Activated CD4-positive, alpha-beta T cell treated with anti-CD3 and anti-CD28 coated beads, Interleukin-2, amount 50 U/mL, for 4 hours (primary cell): ENCODE results near the gene DOCK10.

ENCODE experiments used
- DNase-seq, 2 experiments: peaks; one replicate each; pipeline ENCODE4 v3.0.0-alpha.2; 2020

Gene DOCK10

GRCh38 chr2:224753743-224754540, 288.3 kb downstream of the DOCK10 start:
- DNase-seq, result no peak

DNA sequence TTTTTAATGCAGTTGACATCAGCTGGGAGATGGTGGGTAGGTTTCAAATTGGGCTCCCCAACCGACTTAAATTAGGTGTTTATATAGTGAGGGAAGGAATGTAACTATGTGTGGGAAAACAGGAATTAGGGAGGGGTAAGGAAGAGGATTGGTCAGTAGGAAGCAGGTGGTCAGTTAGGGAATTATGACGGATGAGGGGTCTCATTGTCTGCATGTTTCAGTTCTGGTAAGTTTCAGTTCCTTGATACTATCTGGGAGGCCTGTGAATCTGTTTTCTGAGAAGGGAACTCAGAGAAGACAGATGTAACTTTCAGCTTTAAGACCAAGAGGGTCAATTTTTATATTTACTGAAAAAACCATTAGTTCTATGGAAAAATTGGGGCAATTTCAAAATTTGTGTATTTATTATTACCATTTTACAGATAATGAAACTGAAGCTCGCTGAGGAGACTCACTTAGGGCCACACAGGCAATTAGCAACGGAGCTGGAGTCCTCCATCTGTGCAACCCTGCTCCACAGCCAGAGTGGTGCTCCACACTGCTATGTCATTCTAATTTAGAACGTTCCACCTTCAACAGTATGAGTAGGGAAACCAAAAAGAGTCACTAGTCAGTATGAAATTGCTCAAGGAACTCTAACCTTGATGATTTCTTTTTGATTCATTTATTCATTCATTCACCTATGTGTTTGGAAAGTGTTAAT, 290.1 kb downstream of the DOCK10 start:
- DNase-seq, result no peak

DNA sequence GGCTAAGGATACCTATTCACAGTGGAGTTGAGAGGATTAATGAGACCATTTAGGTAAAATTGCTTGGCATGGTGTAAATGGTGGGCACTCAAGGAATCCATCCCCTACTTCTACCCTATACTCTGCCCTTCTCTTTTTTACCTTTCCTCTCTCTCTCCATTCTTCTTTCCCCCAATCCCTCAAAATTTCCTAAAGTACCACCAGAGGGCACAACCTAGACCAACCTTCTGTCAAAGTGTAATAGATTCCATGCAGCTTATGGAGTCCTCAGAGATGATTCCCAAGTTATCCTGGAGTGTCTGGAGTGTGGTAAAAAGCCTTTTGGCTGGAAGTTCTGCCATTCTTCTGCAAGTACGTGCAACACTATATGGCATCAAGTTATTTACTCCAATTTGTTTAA, 293.1 kb downstream of the DOCK10 start:
- no peak for DNase-seq

DNA sequence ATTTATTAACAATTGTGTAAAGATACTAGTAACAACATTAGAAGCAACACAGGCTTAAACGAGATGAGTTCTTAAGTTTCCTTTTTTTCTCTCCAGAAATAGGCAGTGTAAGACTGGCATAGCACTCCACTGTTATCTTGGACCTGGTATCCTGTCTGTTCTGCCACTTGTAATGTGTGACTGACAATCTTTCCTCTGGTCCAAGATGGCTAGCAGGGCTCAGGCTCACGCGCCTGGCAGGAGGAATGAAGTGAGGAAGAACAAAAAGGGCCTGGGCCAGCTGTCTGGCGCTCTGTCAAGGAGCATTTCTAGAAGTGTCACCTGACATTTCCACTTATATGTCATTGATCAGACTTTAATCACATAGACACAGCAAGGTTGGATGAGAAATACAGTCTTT, 294.5 kb downstream of the DOCK10 start:
- no peak for DNase-seq

DNA sequence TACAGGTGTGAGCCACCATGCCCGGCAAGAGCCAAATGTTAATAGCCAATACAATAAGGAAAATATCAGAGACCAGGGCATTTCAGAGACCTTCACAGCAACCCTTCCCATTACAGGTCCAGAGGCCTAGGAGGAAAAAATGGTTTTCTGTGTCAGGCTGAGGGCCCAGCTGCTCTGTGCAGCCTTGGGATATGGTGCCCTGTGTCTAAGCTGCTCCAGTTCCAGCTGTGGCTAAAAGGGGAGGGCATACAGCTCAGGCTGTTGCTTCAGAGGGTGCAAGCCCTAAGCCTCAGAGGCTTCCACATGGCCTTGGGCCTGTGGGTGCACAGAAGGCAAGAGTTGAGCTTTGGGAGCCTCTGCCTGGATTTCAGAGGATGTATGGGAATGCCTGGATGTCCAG, 306.0 kb downstream of the DOCK10 start:
- DNase-seq, result no peak

DNA sequence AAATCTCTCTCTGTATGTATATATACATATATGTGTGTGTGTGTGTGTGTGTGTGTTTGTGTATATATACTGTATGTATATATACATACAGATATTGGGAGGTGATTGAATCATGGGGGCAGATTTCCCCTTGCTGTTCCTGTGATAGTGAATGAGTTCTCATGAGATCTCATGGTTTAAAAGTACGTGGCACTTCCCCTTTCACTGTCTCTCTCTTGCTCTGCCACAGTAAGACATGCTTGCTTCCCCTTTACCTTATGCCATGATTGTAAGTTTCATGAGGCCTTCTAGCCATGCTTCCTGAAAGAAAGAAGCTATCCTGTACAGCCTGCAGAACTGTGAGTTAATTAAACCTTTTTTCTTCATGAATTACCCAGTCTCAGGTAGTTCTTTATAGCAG, 307.3 kb downstream of the DOCK10 start:
- DNase-seq, result no peak

DNA sequence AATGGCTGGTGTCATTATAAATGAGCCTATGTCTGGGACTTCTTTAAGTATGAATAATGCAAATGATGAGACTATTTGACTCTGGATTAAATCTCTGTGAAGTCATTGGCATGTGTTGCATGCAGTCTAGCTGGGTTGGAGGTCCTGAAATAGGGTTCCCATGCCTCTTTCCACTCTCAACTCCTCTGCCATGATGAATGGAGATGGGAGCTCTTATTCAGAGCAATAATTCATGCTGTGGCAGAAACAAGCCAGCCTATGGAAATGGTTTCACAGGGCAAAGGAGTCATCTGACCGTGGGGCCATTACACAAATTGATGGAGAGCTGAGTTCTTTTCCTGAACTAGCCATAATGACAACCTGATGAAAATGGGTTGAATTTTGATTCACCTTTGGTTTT, 310.6 kb downstream of the DOCK10 start:
- DNase-seq, result no peak

DNA sequence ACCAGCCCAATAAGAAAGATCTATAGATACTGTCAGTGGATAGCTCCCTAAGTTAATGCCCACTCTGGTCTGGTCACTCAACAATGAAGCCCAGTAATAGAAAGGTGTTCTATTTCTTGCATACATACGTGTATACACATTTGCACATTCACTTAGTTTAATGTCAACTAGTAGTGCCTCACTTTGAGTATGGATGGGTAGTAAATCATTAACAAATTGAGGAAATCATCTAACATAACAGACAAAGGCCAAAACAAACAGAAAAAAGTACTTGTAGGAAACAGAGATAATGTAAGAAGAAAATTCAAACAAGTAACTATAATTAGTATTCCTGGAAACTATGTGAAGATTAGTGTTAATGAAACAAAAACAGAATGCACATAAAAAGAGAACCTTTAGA, 312.8 kb downstream of the DOCK10 start:
- DNase-seq, result no peak

GRCh38 chr2:224724331-224724730, 317.9 kb downstream of the DOCK10 start:
- DNase-seq, result no peak

DNA sequence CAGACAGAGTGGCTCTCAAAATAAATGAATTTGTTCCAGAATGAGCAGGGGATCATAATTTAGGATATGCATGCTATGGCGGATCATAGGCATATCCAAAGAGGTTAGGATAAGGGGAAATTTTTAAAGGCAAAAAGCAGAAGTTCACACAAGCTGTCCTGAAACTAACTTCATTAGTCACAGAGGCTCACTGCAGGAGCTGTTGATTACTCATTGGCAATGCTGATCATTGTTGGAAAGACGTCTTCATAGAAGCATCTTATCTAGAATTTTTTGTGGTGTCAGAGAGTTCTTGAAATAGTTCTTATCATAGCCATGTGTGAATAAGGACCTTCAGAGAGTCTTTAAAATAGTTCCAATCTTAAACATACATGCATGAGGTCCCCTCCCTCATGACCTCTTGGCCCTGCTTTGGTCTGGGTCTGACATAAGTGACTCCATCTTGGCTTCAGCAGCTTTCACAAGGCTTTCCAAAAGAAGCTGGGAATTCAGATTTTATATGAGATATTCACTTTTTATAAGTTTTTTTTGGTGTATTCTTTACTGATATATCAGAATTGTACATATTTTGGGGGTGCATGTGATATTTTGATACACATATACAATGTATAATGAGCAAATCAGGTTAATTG, 318.6 kb downstream of the DOCK10 start:
- DNase-seq, result no peak

DNA sequence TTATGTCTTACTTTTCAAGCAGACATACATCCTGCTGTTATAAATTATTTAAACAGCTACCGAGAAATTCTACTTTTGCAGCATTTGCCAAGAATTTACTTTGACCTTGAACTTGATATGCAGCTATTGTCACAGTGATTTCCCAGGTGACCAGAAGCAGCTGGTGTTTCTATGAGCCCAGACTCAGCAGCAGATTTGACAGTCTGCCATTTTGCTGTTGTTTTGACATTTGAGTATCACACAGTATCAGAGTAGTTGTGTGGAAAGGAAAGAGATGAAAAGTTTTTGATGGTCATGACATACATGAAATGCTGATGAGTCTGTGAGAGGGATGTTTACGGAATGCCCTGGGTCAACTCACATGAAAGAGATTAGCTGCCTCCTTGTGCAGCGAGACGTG, 319.5 kb downstream of the DOCK10 start:
- DNase-seq, result no peak

GRCh38 chr2:224722250-224722649, 320.0 kb downstream of the DOCK10 start:
- DNase-seq, result no peak

- no peak for DNase-seq
Observed at GRCh38 chr2:224716921-224717320, 325.3 kb downstream of the DOCK10 start.

- no peak for DNase-seq
Observed at GRCh38 chr2:224716201-224716600, 326.1 kb downstream of the DOCK10 start, which contains the start of gene CCDC195. TSS of gene CCDC195 (minus strand) at chr2:224716365. CDS start at chr2:224716365, 0 bp downstream.
